SK-N-SH (cell line): ENCODE results near the gene TAP1. TPM values are rescaled to one million over a fixed set of nuclear protein-coding genes. Genes with fewer than 3 reads are reported as not detected.

Experiments
- CTCF ChIA-PET: fragments of 300-600, 350-600 bp; formaldehyde crosslinking; extraction: SDS; loops from one replicate; lab custom pipeline; 2021; lab: Yijun Ruan, JAX
- POLR2A ChIA-PET: fragments of 350-600 bp; sonication (Branson Sonifier 250); formaldehyde crosslinking; extraction: SDS; loops from one replicate; lab custom pipeline; 2020; ENCODE audit warnings: antibody characterized with exemption, inconsistent platforms; lab: Yijun Ruan, JAX
- DNase-seq: peaks from one replicate; pipeline ENCODE4 v3.0.0; 2012
- H2AFZ ChIP-seq: fragments of 200-600 bp; sonication (generic); 2 replicates; pipeline ENCODE4 v1.8.1; 2016; ENCODE audit warnings: antibody characterized with exemption, mild to moderate bottlenecking, low read depth
- H3F3A ChIP-seq: fragments of 200-600 bp; sonication (generic); replicated peaks from 2 replicates; pipeline ENCODE3; 2016; ENCODE audit warnings: antibody characterized with exemption, mild to moderate bottlenecking; ENCODE audit not compliant: insufficient read depth
- H3K27ac ChIP-seq, 2 experiments: fragments of 200-500 bp in 1 of 2; fragments of 200-600 bp in 1 of 2; sonication (Bioruptor generic) in 1 of 2; sonication (generic), shearing (Covaris generic) in 1 of 2; 2 replicates each; pipeline versions ENCODE4 v1.5.1 to v1.6.1; 2014 to 2016; ENCODE audit warnings: low read depth in 2 of 2, inconsistent platforms in 1 of 2, low read length in 1 of 2, mild to moderate bottlenecking in 1 of 2, mixed read lengths in 1 of 2
- H3K27me3 ChIP-seq: fragments of 200-600 bp; sonication (generic), shearing (Covaris generic); 2 replicates; pipeline ENCODE4 v1.6.1; 2016; ENCODE audit warnings: mixed run types; ENCODE audit not compliant: insufficient read depth
- H3K36me3 ChIP-seq, 2 experiments: fragments of 200-500 bp in 1 of 2; fragments of 200-600 bp in 1 of 2; sonication (Bioruptor generic) in 1 of 2; sonication (generic) in 1 of 2; replicated peaks in 1 of 2; 2 replicates each; pipeline versions ENCODE3 to v1.5.1; 2014 to 2016; ENCODE audit warnings: low read length in 1 of 2, mild to moderate bottlenecking in 1 of 2; ENCODE audit not compliant: insufficient read depth in 2 of 2, control insufficient read depth in 1 of 2
- H3K4me1 ChIP-seq, 2 experiments: fragments of 200-500 bp in 1 of 2; fragments of 200-600 bp in 1 of 2; sonication (Bioruptor generic) in 1 of 2; sonication (generic), shearing (Covaris generic) in 1 of 2; 2 replicates each; pipeline versions ENCODE4 v1.5.1 to v1.6.1; 2014 to 2016; ENCODE audit warnings: low read depth in 1 of 2, low read length in 1 of 2, mixed run types in 1 of 2; ENCODE audit not compliant: insufficient read depth in 2 of 2, control insufficient read depth in 1 of 2
- H3K4me2 ChIP-seq: fragments of 200-600 bp; sonication (generic), shearing (Covaris generic); 2 replicates; pipeline ENCODE4 v1.6.1; 2017; ENCODE audit warnings: mixed run types
- H3K4me3 ChIP-seq, 2 experiments: fragments of 200-500 bp in 1 of 2; fragments of 200-600 bp in 1 of 2; sonication (Bioruptor generic) in 1 of 2; sonication (generic), shearing (Covaris generic) in 1 of 2; 2 replicates each; pipeline versions ENCODE4 v1.5.1 to v1.8.1; 2014 to 2016; ENCODE audit warnings: low read depth in 2 of 2, inconsistent platforms in 1 of 2, low read length in 1 of 2, mild to moderate bottlenecking in 1 of 2, mixed read lengths in 1 of 2, moderate library complexity in 1 of 2
- H3K79me2 ChIP-seq: fragments of 200-600 bp; sonication (generic); 2 replicates; pipeline ENCODE4 v1.8.1; 2017; ENCODE audit warnings: mild to moderate bottlenecking; ENCODE audit not compliant: insufficient read depth
- H3K9ac ChIP-seq: fragments of 200-600 bp; sonication (generic); 2 replicates; pipeline ENCODE4 v1.6.1; 2017; ENCODE audit warnings: mixed run types
- H3K9me2 ChIP-seq: fragments of 200-600 bp; sonication (generic); 2 replicates; pipeline ENCODE4 v1.6.1; 2017; ENCODE audit warnings: mixed run types
- H3K9me3 ChIP-seq: fragments of 200-600 bp; sonication (generic); 2 replicates; pipeline ENCODE4 v1.6.1; 2017; ENCODE audit warnings: mixed run types, mild to moderate bottlenecking, moderate library complexity
- H4K20me1 ChIP-seq: fragments of 200-600 bp; sonication (generic); 2 replicates; pipeline ENCODE4 v1.6.1; 2017; ENCODE audit warnings: mild to moderate bottlenecking, mixed run types; ENCODE audit not compliant: insufficient read depth
- CHD2 ChIP-seq: fragments of 150-350 bp; IDR thresholded peaks from 2 replicates; pipeline ENCODE4 v1.6.1; 2018; ENCODE audit warnings: low read length; ENCODE audit not compliant: partially characterized antibody
- ELF1 ChIP-seq: IDR thresholded peaks from 2 replicates; pipeline ENCODE4 v1.4.0; 2012
- FOXM1 ChIP-seq: IDR thresholded peaks from 2 replicates; pipeline ENCODE4 v1.4.0; 2012; ENCODE audit warnings: low read depth, mild to moderate bottlenecking
- GABPA ChIP-seq: IDR thresholded peaks from 2 replicates; pipeline ENCODE4 v1.4.0; 2012; ENCODE audit warnings: low read depth, mild to moderate bottlenecking
- GATA2 ChIP-seq: sonication (generic); formaldehyde crosslinking; IDR thresholded peaks from 2 replicates; pipeline ENCODE4 v1.5.0; 2020; ENCODE audit warnings: mild to moderate bottlenecking, missing genetic modification reagents
- MEF2A ChIP-seq: IDR thresholded peaks from 2 replicates; pipeline ENCODE4 v1.4.0; 2012; ENCODE audit warnings: low read depth, borderline replicate concordance
- NRF1 ChIP-seq: IDR thresholded peaks from 2 replicates; pipeline ENCODE4 v1.6.1; 2012; ENCODE audit warnings: low read depth, mild to moderate bottlenecking, low read length
- POLR2AphosphoS5 ChIP-seq: IDR thresholded peaks from 2 replicates; pipeline ENCODE4 v1.6.1; 2012; ENCODE audit warnings: low read depth, low read length
- RAD21 ChIP-seq: IDR thresholded peaks from 2 replicates; pipeline ENCODE4 v1.6.1; 2012; ENCODE audit warnings: mild to moderate bottlenecking, low read length
- RCOR1 ChIP-seq: fragments of 150-350 bp; IDR thresholded peaks from 2 replicates; pipeline ENCODE4 v1.6.1; 2017; ENCODE audit warnings: antibody characterized with exemption, low read length
- RFX5 ChIP-seq: IDR thresholded peaks from 2 replicates; pipeline ENCODE4 v1.6.1; 2012; ENCODE audit warnings: mild to moderate bottlenecking, improper control_type of control experiment, low read length
- SMC3 ChIP-seq: IDR thresholded peaks from 2 replicates; pipeline ENCODE4 v1.6.1; 2012; ENCODE audit warnings: low read depth, low read length, improper control_type of control experiment
- TCF12 ChIP-seq: IDR thresholded peaks from 2 replicates; pipeline ENCODE4 v1.4.0; 2012
- TEAD4 ChIP-seq: IDR thresholded peaks from 2 replicates; pipeline ENCODE4 v1.4.0; 2012; ENCODE audit warnings: mild to moderate bottlenecking, borderline replicate concordance; ENCODE audit not compliant: insufficient read depth
- YY1 ChIP-seq: IDR thresholded peaks from 2 replicates; pipeline ENCODE4 v1.4.0; 2012; ENCODE audit warnings: low read depth, mild to moderate bottlenecking
- WGBS: methylation state at CpG from one replicate; pipeline ENCODE4 v1.1.6; 2017; ENCODE audit warnings: low lambda C conversion rate; 5-methylcytosine and 5-hydroxymethylcytosine counted together
- polyA plus RNA-seq, 3 experiments: library from polyadenylated mRNA; depleted of rRNA; stranded (reverse); fragments of >200 nt; gene quantifications; 2 replicates each; pipeline ENCODE4 v1.2.3, GENCODE V29; 2012
- TF ChIP-seq, protein P1 (sequence below): IDR thresholded peaks from 2 replicates; pipeline ENCODE4 v1.6.1; 2012; ENCODE audit warnings: mild to moderate bottlenecking, low read depth, low read length, moderate library complexity
- TF ChIP-seq, protein P2 (sequence below): IDR thresholded peaks from 2 replicates; pipeline ENCODE4 v1.4.0; 2012; ENCODE audit warnings: low read depth
- TF ChIP-seq, protein P3 (sequence below): IDR thresholded peaks from 2 replicates; pipeline ENCODE4 v1.4.0; 2012; ENCODE audit warnings: low read depth, borderline replicate concordance
- TF ChIP-seq, protein P4 (sequence below): fragments of 150-350 bp; IDR thresholded peaks from 2 replicates; pipeline ENCODE4 v1.6.1; 2017; ENCODE audit warnings: antibody characterized with exemption, low read length, low read depth, borderline replicate concordance

Gene TAP1
- polyA plus RNA-seq, 1 of the 3 experiments (the other 2 are of a cell fraction) = 31.1 TPM

DNA sequence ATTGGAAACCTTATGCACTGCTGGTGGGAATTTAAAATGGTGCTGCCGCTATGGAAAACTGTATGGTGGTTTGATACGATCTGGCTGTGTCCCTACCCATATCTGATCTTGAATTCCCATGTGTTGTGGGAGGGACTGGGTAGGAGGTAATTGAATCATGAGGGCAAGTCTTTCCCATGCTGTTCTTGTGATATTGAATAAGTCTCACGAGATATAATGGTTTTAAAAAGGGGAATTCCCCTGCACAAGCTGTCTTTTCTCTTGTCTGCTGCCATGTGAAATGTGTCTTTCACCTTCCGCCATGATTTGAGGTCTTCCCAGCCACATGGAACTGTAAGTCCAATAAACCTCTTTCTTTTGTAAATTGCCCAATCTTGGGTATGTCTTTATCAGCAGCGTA, 19.8 kb downstream of the TAP1 start:
- POLR2A ChIA-PET = no interaction called here
- TF ChIP-seq, protein P1, sequence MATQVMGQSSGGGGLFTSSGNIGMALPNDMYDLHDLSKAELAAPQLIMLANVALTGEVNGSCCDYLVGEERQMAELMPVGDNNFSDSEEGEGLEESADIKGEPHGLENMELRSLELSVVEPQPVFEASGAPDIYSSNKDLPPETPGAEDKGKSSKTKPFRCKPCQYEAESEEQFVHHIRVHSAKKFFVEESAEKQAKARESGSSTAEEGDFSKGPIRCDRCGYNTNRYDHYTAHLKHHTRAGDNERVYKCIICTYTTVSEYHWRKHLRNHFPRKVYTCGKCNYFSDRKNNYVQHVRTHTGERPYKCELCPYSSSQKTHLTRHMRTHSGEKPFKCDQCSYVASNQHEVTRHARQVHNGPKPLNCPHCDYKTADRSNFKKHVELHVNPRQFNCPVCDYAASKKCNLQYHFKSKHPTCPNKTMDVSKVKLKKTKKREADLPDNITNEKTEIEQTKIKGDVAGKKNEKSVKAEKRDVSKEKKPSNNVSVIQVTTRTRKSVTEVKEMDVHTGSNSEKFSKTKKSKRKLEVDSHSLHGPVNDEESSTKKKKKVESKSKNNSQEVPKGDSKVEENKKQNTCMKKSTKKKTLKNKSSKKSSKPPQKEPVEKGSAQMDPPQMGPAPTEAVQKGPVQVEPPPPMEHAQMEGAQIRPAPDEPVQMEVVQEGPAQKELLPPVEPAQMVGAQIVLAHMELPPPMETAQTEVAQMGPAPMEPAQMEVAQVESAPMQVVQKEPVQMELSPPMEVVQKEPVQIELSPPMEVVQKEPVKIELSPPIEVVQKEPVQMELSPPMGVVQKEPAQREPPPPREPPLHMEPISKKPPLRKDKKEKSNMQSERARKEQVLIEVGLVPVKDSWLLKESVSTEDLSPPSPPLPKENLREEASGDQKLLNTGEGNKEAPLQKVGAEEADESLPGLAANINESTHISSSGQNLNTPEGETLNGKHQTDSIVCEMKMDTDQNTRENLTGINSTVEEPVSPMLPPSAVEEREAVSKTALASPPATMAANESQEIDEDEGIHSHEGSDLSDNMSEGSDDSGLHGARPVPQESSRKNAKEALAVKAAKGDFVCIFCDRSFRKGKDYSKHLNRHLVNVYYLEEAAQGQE = no peak
- TF ChIP-seq, protein P2, sequence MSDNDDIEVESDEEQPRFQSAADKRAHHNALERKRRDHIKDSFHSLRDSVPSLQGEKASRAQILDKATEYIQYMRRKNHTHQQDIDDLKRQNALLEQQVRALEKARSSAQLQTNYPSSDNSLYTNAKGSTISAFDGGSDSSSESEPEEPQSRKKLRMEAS = no peak
- no peak for TF ChIP-seq POLR2AphosphoS5
- no peak for TF ChIP-seq TEAD4
- no peak for TF ChIP-seq YY1
- no peak for TF ChIP-seq RFX5
- TF ChIP-seq CHD2 = no peak
- TF ChIP-seq TCF12 = no peak
- no peak for TF ChIP-seq NRF1
- TF ChIP-seq FOXM1 = no peak
- no peak for TF ChIP-seq RCOR1
- no peak for TF ChIP-seq GATA2
- TF ChIP-seq ELF1 = no peak
- TF ChIP-seq, protein P3, sequence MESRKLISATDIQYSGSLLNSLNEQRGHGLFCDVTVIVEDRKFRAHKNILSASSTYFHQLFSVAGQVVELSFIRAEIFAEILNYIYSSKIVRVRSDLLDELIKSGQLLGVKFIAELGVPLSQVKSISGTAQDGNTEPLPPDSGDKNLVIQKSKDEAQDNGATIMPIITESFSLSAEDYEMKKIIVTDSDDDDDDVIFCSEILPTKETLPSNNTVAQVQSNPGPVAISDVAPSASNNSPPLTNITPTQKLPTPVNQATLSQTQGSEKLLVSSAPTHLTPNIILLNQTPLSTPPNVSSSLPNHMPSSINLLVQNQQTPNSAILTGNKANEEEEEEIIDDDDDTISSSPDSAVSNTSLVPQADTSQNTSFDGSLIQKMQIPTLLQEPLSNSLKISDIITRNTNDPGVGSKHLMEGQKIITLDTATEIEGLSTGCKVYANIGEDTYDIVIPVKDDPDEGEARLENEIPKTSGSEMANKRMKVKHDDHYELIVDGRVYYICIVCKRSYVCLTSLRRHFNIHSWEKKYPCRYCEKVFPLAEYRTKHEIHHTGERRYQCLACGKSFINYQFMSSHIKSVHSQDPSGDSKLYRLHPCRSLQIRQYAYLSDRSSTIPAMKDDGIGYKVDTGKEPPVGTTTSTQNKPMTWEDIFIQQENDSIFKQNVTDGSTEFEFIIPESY = no peak
- TF ChIP-seq, protein P4, sequence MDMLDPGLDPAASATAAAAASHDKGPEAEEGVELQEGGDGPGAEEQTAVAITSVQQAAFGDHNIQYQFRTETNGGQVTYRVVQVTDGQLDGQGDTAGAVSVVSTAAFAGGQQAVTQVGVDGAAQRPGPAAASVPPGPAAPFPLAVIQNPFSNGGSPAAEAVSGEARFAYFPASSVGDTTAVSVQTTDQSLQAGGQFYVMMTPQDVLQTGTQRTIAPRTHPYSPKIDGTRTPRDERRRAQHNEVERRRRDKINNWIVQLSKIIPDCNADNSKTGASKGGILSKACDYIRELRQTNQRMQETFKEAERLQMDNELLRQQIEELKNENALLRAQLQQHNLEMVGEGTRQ = no peak
- TF ChIP-seq SMC3 = no peak
- TF ChIP-seq RAD21 = no peak
- TF ChIP-seq MEF2A = no peak
- no peak for TF ChIP-seq GABPA
- TF ChIP-seq, all 33 proteins: peak for 0
- Histone ChIP-seq H3K9ac (no peak overlapping the region), H4K20me1 (no peaks in the 10 kb centered on the region), H3K27me3 (no peaks in the 10 kb centered on the region), H3K4me1 (peaks cover 0 to 7% of the 10 kb centered on the region in 2 experiments; a peak in 1 of 4 replicates), H2AFZ (no peak overlapping the region), H3F3A (peaks cover under 1% of the 10 kb centered on the region), H3K4me3 (no peak overlapping the region), H3K4me2 (no peak overlapping the region), H3K36me3 (peaks cover 8 to 20% of the 10 kb centered on the region in 2 experiments), H3K9me3 (no peaks in the 10 kb centered on the region), H3K27ac (no peak overlapping the region), H3K9me2 (no peaks in the 10 kb centered on the region), H3K79me2 (no peaks in the 10 kb centered on the region)
- WGBS = 78% methylated on average over 5 of the region's 5 CpGs
- CTCF ChIA-PET = interaction anchor here (2.6 to 3.2 kb wide), 2 partner anchors 20 to 35 kb away, joined by 7 to 20 read pairs; partner anchors contain the start of genes PSMB9 and TAP1
- DNase-seq = no peak
